Activated naive CD4-positive, alpha-beta T cell treated with anti-CD3 and anti-CD28 coated beads for 36 hours (primary cell): ENCODE measurements around the gene CWC27. TPM values are rescaled to one million over a fixed set of nuclear protein-coding genes. Genes with fewer than 3 reads are reported as not detected.

Experiments
- CTCF ChIA-PET: fragments of 350-600 bp; sonication (Branson Sonifier 250); formaldehyde crosslinking; loops from one replicate; lab custom pipeline; 2021; ENCODE audit warnings: antibody characterized with exemption; lab: Charles Lee
- DNase-seq: peaks from one replicate; pipeline ENCODE4 v3.0.0-alpha.2; 2020
- H3K27ac Mint-ChIP-seq: one replicate; pipeline ENCODE4 v1.8.0; 2021; ENCODE audit warnings: mild to moderate bottlenecking, mixed read lengths
- H3K27me3 Mint-ChIP-seq: one replicate; pipeline ENCODE4 v1.8.0; 2021; ENCODE audit warnings: low read depth, mixed read lengths
- H3K36me3 Mint-ChIP-seq: one replicate; pipeline ENCODE4 v1.8.0; 2021; ENCODE audit warnings: low read depth, mixed read lengths
- H3K4me1 Mint-ChIP-seq: one replicate; pipeline ENCODE4 v1.8.0; 2021; ENCODE audit warnings: low read depth, mixed read lengths
- H3K4me3 Mint-ChIP-seq: one replicate; pipeline ENCODE4 v1.8.0; 2021; ENCODE audit warnings: mild to moderate bottlenecking, moderate library complexity, mixed read lengths
- H3K9me3 Mint-ChIP-seq: one replicate; pipeline ENCODE4 v1.8.0; 2021; ENCODE audit warnings: mixed read lengths
- intact Hi-C: fragments of 100-400 bp; cut with micrococcal nuclease; formaldehyde crosslinking; loops from one replicate; pipeline ENCODE4 v1.15.1; 2023
- total RNA-seq, 2 experiments: library from RNA; stranded (reverse); gene quantifications; one replicate each; pipeline ENCODE4 v1.2.3, GENCODE V29; 2021

The CWC27 gene
- total RNA-seq, 2 experiments from 2014 or later: 35.8 to 39.8 TPM

GRCh38 chr5:64939772-64940510 is 171.2 kb downstream of the CWC27 start:
- no peak overlapping the region for H3K27ac Mint-ChIP-seq
- no peak overlapping the region for H3K4me3 Mint-ChIP-seq
- no peaks in the 10 kb centered on the region for H3K4me1 Mint-ChIP-seq
- no peak for DNase-seq
- H3K36me3 Mint-ChIP-seq: peaks cover 46% of the 10 kb centered on the region
- H3K9me3 Mint-ChIP-seq: peaks cover 15% of the 10 kb centered on the region
- intact Hi-C loops: no loop called here
- CTCF ChIA-PET: no interaction called here
- no peaks in the 10 kb centered on the region for H3K27me3 Mint-ChIP-seq

GRCh38 chr5:64942460-64942859 is 173.7 kb downstream of the CWC27 start:
- no peak overlapping the region for H3K4me3 Mint-ChIP-seq
- DNase-seq: no peak
- no peaks in the 10 kb centered on the region for H3K27me3 Mint-ChIP-seq
- no peaks in the 10 kb centered on the region for H3K4me1 Mint-ChIP-seq
- CTCF ChIA-PET: interaction anchor here (0.6 kb wide), 1 partner anchor 125 kb away, joined by 4 read pairs; no protein-coding TSS in a partner anchor
- peaks cover 3% of the 10 kb centered on the region for H3K9me3 Mint-ChIP-seq
- peaks cover 23% of the 10 kb centered on the region for H3K36me3 Mint-ChIP-seq
- intact Hi-C loops: no loop called here
- no peak overlapping the region for H3K27ac Mint-ChIP-seq

DNA sequence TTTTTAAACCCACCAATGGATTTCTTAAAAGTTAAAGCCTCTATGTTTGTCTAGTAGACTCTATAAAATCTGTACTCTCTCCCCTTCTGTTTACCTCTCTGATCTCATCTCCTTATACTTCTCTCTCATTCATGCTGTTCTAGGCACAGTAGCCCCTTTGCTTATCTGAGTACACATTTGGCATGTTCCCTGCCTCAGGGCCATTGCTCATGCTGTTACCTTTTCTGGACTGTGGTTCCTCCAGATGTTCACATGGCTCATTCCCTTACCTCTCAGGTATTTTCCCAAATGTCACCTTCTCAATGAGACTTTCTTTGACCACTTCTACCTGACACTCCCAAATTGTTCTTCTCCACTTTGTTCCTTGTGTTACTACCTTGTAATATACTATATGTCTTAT is 176.1 kb downstream of the CWC27 start:
- Mint-ChIP-seq H3K4me3 (no peak overlapping the region), H3K9me3 (no peaks in the 10 kb centered on the region), H3K27me3 (no peaks in the 10 kb centered on the region), H3K4me1 (no peaks in the 10 kb centered on the region), H3K27ac (no peak overlapping the region), H3K36me3 (peaks cover 9% of the 10 kb centered on the region)
- intact Hi-C loops: no loop called here
- DNase-seq: no peak
- CTCF ChIA-PET: no interaction called here

DNA sequence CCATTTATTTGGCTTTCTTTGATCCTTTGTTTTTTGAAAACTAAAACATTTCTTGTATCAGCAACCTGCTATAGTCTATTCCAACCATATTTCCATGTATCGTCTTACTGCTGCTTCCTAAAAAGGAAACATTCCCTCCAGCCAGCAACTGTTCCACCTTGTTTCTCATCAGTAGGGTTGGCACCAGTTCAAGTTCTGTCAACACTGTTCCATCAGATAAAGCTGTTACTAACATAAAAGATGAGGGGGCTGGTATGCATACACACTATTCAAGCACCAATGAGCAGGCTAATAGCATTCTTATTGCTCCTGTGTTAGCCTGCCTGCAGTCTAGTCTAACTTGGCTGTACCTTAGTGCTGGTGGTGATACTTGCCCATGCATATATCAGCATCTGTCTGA is 178.3 kb downstream of the CWC27 start:
- H3K27me3 Mint-ChIP-seq: no peaks in the 10 kb centered on the region
- DNase-seq: no peak
- no peaks in the 10 kb centered on the region for H3K4me1 Mint-ChIP-seq
- no peak overlapping the region for H3K27ac Mint-ChIP-seq
- H3K9me3 Mint-ChIP-seq: no peaks in the 10 kb centered on the region
- CTCF ChIA-PET: no interaction called here
- intact Hi-C loops: no loop called here
- peaks cover 9% of the 10 kb centered on the region for H3K36me3 Mint-ChIP-seq
- H3K4me3 Mint-ChIP-seq: no peak overlapping the region

DNA sequence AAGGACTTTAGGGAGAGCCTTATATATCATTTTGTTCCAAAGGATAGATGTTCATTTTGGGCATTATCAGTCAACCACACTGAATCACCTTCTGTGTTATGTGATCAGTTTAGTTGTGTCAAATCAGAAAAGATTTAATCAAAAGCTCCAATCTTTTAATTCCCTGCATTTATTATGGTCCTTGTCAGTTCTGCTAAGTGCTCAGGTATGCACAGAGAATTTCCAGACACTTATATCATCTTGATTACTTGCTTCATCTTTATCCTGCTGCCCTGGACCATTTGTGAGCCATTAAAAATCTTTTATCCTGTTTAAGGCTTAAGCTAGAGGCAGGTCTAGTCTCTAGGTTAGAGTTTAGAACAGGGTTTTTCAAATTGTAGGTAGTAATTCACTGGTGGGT is 179.1 kb downstream of the CWC27 start:
- intact Hi-C loops: no loop called here
- CTCF ChIA-PET: no interaction called here
- Mint-ChIP-seq H3K27me3 (no peaks in the 10 kb centered on the region), H3K4me3 (no peak overlapping the region), H3K9me3 (no peaks in the 10 kb centered on the region), H3K4me1 (no peaks in the 10 kb centered on the region), H3K27ac (no peak overlapping the region), H3K36me3 (peaks cover 8% of the 10 kb centered on the region)
- DNase-seq: no peak

DNA sequence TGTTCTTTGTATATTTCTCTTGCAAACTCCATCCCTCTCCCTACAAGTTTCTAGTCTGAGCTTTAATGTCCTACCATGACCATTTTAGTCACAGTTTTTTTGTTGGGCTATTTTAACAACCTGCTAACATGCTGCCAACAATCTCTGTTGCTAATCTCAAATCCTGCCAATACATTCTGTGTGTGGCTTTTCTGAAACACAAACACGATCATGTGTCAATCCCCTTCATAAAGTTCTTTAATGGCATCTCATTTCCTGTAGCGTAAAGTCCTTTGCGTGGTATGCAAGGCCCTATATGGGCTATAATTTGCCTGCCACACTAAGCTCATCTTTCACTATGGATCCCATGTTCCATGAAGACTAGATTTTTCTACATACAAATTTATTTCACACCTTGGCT is 180.6 kb downstream of the CWC27 start:
- H3K27ac Mint-ChIP-seq: no peak overlapping the region
- intact Hi-C loops: no loop called here
- H3K27me3 Mint-ChIP-seq: no peaks in the 10 kb centered on the region
- no peaks in the 10 kb centered on the region for H3K4me1 Mint-ChIP-seq
- peaks cover 3% of the 10 kb centered on the region for H3K36me3 Mint-ChIP-seq
- DNase-seq: no peak
- H3K4me3 Mint-ChIP-seq: no peak overlapping the region
- CTCF ChIA-PET: no interaction called here
- no peaks in the 10 kb centered on the region for H3K9me3 Mint-ChIP-seq

DNA sequence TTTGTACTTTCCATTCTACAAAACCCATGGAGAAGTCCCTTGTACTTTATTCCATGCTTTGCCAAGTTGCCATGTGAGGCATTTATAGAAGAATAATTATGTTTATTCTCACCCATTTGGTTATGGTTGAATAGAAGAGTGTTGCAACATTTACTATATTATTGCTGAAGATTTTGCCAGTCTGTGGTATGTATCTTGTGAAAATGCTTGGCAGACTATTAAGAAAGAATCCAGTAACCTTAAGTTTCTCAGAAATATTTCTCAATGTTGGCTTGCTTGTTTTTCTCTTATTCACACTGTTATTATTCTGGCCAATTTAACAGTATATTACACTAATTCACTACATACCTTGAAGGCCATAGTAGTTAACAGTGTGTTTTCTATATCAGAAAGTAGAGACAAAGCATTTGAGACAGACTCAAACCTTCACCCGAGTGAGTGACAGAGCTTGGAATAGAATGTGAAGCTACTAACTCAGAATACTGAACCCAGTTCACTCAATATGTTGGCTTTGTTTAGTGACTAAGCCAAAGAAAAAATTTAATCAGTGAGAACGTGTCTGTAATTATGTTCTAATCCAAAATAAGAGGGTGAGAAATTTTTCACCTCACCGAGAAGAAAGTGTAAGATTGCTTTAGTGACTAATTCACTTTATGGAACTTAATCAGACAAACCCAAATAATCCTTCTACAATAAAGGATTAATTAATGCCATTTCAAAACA is 184.4 kb downstream of the CWC27 start:
- CTCF ChIA-PET: no interaction called here
- Mint-ChIP-seq H3K36me3 (peaks cover 2% of the 10 kb centered on the region), H3K4me3 (no peak overlapping the region), H3K4me1 (no peaks in the 10 kb centered on the region), H3K9me3 (no peaks in the 10 kb centered on the region), H3K27me3 (no peaks in the 10 kb centered on the region), H3K27ac (no peak overlapping the region)
- no peak for DNase-seq
- intact Hi-C loops: no loop called here

DNA sequence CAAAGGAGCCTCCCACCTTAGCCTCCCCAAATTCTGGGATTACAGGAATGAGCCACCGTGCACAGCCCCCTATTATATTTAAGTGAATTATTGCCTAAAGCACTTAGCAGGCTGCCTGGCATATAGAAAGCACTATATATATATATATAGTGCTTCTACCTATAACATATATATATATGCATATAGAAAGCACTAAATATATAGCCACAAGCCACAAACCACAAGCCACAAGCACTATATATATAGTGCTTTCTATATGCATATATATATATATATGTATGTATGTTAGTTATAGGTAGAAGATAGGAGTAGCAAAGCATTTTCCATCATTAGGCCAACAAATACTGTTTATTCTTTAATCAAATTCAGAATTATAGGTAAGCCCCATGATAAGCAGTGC is 185.8 kb downstream of the CWC27 start:
- Mint-ChIP-seq H3K4me3 (no peak overlapping the region), H3K9me3 (no peaks in the 10 kb centered on the region), H3K27me3 (no peaks in the 10 kb centered on the region), H3K4me1 (no peaks in the 10 kb centered on the region), H3K36me3 (no peaks in the 10 kb centered on the region), H3K27ac (no peak overlapping the region)
- intact Hi-C loops: no loop called here
- no peak for DNase-seq
- CTCF ChIA-PET: no interaction called here

- H3K27me3 Mint-ChIP-seq: no peaks in the 10 kb centered on the region
- H3K27ac Mint-ChIP-seq: no peak overlapping the region
- CTCF ChIA-PET: no interaction called here
- no peak overlapping the region for H3K4me3 Mint-ChIP-seq
- H3K36me3 Mint-ChIP-seq: peaks cover 5% of the 10 kb centered on the region
- no peak for DNase-seq
- no peaks in the 10 kb centered on the region for H3K4me1 Mint-ChIP-seq
- intact Hi-C loops: loop anchor here (1.0 to 5.0 kb wide), 3 partner anchors 78 to 524 kb away; no protein-coding TSS in a partner anchor
- peaks cover 7% of the 10 kb centered on the region for H3K9me3 Mint-ChIP-seq
Observed at GRCh38 chr5:64958757-64959391, 190.1 kb downstream of the CWC27 start.

DNA sequence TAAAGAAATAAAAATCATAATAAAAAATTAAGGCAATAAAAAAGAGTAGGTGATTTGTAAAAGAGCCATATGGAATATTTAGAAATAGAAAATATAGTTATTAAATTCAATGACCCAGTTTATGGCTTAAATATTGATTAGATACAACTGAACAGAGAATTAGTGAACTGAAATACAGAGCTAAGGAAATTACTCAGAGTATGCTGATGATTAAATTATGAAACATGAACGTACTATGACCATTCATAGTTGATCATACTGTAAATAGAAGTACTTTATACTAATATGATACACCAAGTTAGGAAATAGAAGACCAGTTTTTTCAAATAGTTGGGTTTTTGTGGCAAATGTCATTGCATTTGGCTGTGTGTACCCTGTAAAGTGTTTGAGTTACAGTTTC is 194.5 kb downstream of the CWC27 start:
- Mint-ChIP-seq H3K36me3 (peaks cover 7% of the 10 kb centered on the region), H3K4me3 (no peak overlapping the region), H3K27ac (no peak overlapping the region), H3K9me3 (peaks cover 7% of the 10 kb centered on the region), H3K27me3 (no peaks in the 10 kb centered on the region), H3K4me1 (no peaks in the 10 kb centered on the region)
- intact Hi-C loops: no loop called here
- no peak for DNase-seq
- CTCF ChIA-PET: no interaction called here

DNA sequence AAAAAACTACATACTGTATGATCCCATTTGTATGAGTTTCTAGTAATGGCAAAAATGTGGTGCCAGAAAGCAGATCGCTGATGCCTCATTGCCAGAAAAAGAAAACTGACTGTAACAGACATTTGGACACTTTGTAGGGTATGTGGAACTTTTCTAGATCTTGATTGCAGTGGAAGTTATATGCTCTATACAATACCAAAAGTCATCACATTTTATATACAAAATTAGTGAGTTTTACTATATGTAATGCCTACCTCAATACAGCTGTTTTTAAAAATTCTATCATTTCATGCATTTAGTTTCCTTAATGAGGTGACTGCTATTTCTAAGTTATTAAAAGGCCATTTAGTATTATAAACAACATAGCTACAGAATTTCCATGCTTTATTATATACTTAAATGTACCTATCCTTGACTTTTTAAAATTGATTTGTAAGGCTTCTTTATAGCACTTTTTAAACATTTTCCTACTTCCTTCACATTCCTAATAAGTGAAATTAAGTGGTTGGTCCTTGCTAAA is 199.9 kb downstream of the CWC27 start:
- Mint-ChIP-seq H3K27me3 (no peaks in the 10 kb centered on the region), H3K27ac (no peak overlapping the region), H3K9me3 (no peaks in the 10 kb centered on the region), H3K36me3 (peaks cover 16% of the 10 kb centered on the region), H3K4me3 (no peak overlapping the region), H3K4me1 (no peaks in the 10 kb centered on the region)
- CTCF ChIA-PET: no interaction called here
- intact Hi-C loops: no loop called here
- no peak for DNase-seq

DNA sequence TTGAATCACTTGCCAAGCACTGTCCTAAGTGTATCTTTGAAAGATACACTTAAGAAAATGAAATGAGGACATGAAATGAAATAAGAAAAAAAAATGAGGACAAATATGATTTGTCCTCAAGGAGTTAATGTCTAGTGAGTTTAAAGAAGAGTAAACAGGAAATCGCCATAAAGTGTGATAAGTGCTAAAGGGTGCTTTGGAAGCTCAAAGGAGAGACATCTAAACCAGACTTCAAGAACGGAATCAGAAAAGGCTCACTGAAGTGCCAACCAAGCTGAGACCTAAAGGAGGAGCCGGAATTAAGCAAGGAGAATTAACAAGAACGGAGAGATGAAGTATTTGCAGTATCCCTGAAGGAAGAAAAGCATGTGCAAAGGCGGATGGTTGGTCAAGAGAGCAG is 200.8 kb downstream of the CWC27 start:
- CTCF ChIA-PET: no interaction called here
- no peaks in the 10 kb centered on the region for H3K27me3 Mint-ChIP-seq
- DNase-seq: no peak
- H3K36me3 Mint-ChIP-seq: peaks cover 21% of the 10 kb centered on the region
- intact Hi-C loops: no loop called here
- H3K9me3 Mint-ChIP-seq: no peaks in the 10 kb centered on the region
- no peak overlapping the region for H3K4me3 Mint-ChIP-seq
- H3K4me1 Mint-ChIP-seq: no peaks in the 10 kb centered on the region
- H3K27ac Mint-ChIP-seq: no peak overlapping the region
